Measurements from ENCODE around the gene ORAI3. TPM values are rescaled to one million over a fixed set of nuclear protein-coding genes. Genes with fewer than 3 reads are reported as not detected.

ORAI3 gene
- polyA plus RNA-seq, 4 donors: 18.7 to 22.5 (median 20.3) TPM

GRCh38 chr16:30987581-30988190 is 38.8 kb downstream of the ORAI3 start:
- no peak for DNase-seq (ENCODE audit: low read depth in 4 of 4, low spot score in 2 of 4)

GRCh38 chr16:30989469-30990047 is 40.7 kb downstream of the ORAI3 start:
- DNase-seq (ENCODE audit: low read depth in 4 of 4, low spot score in 2 of 4): no peak

- DNase-seq (ENCODE audit: low read depth in 4 of 4, low spot score in 2 of 4): no peak
Observed at GRCh38 chr16:30990105-30990504, 41.2 kb downstream of the ORAI3 start.

- DNase-seq (ENCODE audit: low read depth in 4 of 4, low spot score in 2 of 4): no peak
Observed at GRCh38 chr16:30991052-30991451, 42.2 kb downstream of the ORAI3 start.

- no peak for DNase-seq (ENCODE audit: low read depth in 4 of 4, low spot score in 2 of 4)
Observed at GRCh38 chr16:30992276-30992780, 43.5 kb downstream of the ORAI3 start.

- no peak for DNase-seq (ENCODE audit: low read depth in 4 of 4, low spot score in 2 of 4)
Observed at GRCh38 chr16:30992931-30993816, 44.3 kb downstream of the ORAI3 start.

GRCh38 chr16:30995927-30996323 is 47.1 kb downstream of the ORAI3 start:
- no peak for DNase-seq (ENCODE audit: low read depth in 4 of 4, low spot score in 2 of 4)

GRCh38 chr16:30996324-30996984 is 47.6 kb downstream of the ORAI3 start:
- DNase-seq (ENCODE audit: low read depth in 4 of 4, low spot score in 2 of 4): no peak

GRCh38 chr16:30996985-30997724 is 48.3 kb downstream of the ORAI3 start:
- DNase-seq (ENCODE audit: low read depth in 4 of 4, low spot score in 2 of 4): no peak

GRCh38 chr16:30997725-30998711 is 49.1 kb downstream of the ORAI3 start:
- no peak for DNase-seq (ENCODE audit: low read depth in 4 of 4, low spot score in 2 of 4)

GRCh38 chr16:30998852-30999761 is 50.2 kb downstream of the ORAI3 start:
- DNase-seq (ENCODE audit: low read depth in 4 of 4, low spot score in 2 of 4): no peak

- no peak for DNase-seq (ENCODE audit: low read depth in 4 of 4, low spot score in 2 of 4)
Observed at GRCh38 chr16:31000671-31001382, 52.0 kb downstream of the ORAI3 start.

- DNase-seq (ENCODE audit: low read depth in 4 of 4, low spot score in 2 of 4): no peak
Observed at GRCh38 chr16:31001507-31002249, 52.8 kb downstream of the ORAI3 start.

- DNase-seq (ENCODE audit: low read depth in 4 of 4, low spot score in 2 of 4): no peak
Observed at GRCh38 chr16:31002250-31002700, 53.4 kb downstream of the ORAI3 start.

- DNase-seq (ENCODE audit: low read depth in 4 of 4, low spot score in 2 of 4): no peak
Observed at GRCh38 chr16:31002862-31003341, 54.0 kb downstream of the ORAI3 start.

- DNase-seq (ENCODE audit: low read depth in 4 of 4, low spot score in 2 of 4): no peak
Observed at GRCh38 chr16:31003744-31004143, 54.9 kb downstream of the ORAI3 start.
